ENCODE data around the gene SMAD3.

Gene SMAD3

DNA sequence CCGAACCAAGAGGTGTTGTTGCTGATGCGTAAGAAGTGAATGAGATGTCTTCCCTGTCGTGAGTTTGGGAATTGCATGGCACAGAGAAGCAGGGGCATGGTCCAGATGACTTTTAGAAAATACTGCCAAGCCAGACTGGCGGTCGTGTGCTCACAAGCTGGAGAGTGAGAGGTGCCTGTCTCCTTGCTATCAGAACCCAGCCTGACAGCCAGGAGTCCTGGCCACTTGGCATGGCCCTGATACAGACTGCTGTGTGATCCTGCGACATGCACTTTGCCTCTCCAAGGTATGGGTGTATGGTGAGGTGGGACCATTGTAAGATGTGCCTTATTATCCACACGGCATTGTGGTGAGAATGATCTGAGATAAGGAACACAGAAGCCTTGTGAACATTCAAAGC, 93.0 kb downstream of the SMAD3 start:
- DNase-seq (ENCODE audit: low read depth in 1 of 2, low spot score in 1 of 2): no peak

DNA sequence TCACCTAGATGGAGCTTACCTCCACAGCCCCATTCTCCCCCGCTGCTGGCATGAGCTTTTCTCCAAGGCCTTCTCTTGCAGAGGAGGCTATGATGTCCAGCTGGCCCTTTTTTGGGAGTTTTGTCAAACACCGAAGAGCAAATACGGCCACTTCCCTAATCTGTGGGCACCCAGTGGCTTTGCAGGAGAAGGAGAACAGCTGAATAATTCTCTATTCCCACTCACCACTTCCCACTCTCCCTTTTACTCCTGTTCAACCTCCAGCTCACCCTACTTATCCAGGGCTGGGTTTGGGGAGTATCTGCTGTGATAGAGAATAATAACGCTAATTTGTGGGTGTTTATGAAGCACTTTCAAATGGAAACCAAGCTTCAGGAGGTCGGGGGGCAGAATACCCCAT, 96.0 kb downstream of the SMAD3 start:
- DNase-seq (ENCODE audit: low read depth in 1 of 2, low spot score in 1 of 2): no peak

DNA sequence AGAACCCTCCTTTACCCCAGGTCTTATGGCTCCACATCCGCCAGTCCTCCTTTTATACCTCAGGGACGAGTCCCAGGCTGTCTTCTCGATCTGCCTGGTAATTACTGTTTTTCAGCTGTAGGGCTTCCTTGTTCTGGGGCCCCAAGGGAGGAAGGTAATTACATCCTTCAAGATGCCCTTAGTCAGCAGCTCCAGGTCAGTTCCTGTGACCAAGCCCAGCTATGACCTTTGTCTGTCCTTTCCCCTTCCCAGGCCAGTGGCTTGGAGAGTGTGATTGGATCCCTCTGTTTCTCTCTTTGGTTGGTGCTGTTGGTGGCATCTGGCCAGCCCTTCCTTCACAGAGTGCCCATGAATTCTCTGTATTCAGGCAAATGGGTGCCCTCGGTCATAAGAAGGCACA, 96.5 kb downstream of the SMAD3 start:
- no peak for DNase-seq (ENCODE audit: low read depth in 1 of 2, low spot score in 1 of 2)

DNA sequence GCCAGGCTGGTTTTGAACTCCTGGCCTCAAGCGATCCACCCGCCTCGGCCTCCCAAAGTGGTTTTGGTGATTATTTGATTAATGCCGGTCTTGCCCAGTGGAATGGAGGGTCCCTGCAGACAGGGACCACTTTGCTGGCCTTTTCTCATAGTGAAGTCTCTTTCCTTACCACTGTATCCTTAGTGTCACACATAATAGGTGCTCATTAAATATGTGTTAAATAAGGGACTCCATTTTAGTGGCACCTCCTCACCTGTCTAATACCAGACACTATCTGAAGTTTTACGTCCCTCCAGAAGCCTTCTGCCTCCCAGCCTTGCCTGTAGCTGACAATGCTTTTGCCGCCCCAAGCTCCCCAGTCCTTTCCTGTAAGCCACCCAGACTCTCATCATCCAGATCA, 97.8 kb downstream of the SMAD3 start:
- no peak for DNase-seq (ENCODE audit: low read depth in 1 of 2, low spot score in 1 of 2)

DNA sequence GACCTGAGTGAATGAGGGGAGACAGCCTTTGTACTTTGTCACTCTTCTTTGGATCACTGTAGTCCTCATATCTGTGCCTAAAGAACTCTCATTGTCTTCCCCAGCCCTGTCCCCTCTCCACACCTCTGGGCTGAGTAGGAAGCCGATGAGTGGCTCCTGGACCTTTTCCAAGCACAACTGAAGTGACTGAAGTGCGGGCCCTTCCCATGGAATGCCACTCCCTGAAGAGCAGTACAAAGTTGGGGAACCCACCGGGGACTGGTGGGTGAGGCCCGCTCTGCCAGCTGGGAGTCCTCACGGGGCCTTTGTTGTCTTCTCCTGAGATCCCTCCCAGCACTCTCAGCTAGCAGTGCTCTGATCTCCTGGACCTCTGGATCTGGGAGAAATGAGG, 99.0 kb downstream of the SMAD3 start:
- DNase-seq (ENCODE audit: low read depth in 1 of 2, low spot score in 1 of 2): no peak

DNA sequence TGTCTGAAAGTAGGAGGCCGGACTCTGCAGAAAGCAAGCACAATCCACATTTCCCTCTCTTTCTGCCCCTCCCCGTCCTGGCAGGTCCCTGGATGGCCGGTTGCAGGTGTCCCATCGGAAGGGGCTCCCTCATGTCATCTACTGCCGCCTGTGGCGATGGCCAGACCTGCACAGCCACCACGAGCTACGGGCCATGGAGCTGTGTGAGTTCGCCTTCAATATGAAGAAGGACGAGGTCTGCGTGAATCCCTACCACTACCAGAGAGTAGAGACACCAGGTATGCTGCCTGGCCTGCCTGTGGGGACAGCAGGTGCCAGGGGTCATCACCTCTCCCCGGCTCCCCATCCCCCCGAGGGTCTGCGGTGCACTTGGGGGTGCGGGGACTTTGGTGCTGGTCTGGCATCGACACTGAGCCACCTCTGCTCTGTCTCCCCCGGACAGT, 99.4 kb downstream of the SMAD3 start:
- no peak for DNase-seq (ENCODE audit: low read depth in 1 of 2, low spot score in 1 of 2)

DNA sequence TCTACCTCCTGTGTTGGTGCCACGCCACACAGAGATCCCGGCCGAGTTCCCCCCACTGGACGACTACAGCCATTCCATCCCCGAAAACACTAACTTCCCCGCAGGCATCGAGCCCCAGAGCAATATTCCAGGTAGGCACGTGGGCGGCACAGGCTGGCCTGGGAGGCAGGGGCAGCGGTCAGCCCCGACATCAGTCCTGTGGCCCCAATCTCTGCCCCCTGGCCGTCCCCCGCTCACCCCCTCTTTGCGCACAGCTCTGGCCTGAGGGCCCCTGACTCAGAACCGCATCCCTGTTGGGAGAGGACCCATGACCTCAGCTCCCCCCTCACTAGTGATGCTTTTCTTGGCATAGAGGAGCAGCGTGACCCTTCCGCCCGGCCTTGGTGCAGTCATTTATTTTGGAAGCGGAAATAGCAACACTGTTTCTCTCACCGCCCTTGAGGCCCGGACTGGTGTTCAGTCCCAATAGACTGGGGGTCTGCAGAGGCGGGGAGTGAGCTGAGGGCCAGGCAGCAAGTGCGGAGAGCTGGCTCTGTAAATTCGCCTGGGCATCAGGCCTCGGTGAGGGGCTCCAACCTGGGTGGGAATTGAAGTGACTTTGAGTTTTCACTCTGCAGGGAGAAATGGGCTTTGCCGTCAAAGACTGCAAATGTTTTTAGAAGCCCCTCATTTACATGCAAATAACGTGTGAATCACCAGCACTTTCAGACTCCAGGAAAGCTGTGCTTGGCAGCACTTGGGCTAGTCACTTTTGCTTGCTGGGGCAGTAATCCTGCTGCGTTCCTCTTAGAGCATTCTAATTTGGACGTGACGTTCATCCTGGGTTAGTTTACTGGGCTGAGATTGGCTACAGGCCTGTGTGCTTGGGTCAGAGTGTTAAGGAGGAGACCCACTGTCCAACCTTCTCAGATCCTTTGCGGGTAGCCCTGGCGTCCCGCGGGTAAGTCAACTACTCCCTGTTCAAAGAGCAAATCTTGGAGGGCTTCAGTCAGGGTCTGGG, 100.2 kb downstream of the SMAD3 start:
- DNase-seq (ENCODE audit: low read depth in 1 of 2, low spot score in 1 of 2): no peak

DNA sequence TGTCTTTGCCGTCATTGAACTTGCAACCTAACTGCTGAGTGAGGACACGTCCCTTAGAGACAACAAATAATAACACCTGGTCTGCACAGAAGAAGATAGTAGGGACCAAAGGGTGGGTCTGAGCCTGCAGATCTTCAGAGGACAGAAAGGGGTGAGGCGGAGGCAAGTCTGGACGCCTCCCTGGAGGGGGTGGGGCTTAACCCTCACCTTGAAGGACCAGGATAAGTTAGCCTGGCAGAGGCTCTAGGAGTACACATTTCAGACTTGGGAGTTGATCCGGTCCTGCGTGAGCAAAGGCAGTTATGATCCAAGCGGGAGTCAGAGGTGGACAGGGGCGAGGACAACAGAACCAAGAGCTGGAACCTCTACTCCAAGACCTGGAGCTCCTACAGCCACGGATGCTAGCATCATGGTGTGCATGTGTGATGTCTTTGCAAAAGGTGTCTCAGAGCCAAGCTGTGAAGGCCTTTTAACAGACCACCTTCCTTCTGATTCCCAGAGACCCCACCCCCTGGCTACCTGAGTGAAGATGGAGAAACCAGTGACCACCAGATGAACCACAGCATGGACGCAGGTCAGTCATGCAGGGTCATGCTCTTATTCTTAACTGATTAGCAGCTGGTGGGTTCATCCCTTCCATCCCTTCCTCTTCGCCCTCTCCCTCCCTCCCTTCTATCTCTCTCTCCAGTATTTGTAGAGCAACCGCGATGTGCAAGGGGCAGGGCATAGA, 101.0 kb downstream of the SMAD3 start:
- no peak for DNase-seq (ENCODE audit: low read depth in 1 of 2, low spot score in 1 of 2)

DNA sequence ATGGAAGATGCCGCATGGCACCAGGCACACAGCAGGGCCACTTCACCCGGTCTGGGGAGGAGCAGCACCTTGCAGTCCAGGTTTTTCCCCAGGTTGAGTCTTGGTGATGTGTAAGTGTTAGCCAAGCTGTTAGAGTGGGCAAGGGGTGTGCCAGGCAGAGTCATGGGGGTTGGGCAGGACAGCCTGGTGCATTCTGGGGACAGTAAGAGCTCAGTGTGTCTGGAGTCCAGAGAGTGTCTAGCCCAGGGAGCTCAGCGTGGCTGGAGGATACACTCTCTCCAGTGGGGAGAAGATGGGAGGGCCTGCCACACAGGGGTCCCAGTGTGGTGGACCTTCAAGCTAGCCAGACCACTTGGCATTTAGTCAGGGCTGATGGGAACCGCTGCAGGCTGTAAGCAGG, 101.7 kb downstream of the SMAD3 start:
- no peak for DNase-seq (ENCODE audit: low read depth in 1 of 2, low spot score in 1 of 2)

DNA sequence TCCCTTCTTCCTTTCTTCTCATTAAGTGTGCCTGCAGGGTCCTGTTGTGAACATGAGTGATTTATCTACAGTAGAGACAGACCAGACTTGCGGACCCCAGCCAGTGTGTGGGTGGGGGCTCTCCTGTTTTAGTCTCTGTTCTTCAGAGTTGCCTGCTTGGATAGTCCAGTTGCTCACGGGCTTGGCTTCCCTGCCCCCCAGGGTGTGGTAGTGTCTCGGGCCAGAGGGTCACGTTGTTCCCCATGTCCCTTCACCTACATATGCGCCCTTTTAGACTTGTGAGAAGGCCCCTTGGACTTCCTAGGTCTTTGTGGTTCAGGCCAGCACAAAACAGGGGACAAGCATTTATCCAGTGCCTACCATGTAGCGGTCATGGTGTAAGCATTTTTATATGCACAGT, 103.3 kb downstream of the SMAD3 start:
- DNase-seq (ENCODE audit: low read depth in 1 of 2, low spot score in 1 of 2): no peak

DNA sequence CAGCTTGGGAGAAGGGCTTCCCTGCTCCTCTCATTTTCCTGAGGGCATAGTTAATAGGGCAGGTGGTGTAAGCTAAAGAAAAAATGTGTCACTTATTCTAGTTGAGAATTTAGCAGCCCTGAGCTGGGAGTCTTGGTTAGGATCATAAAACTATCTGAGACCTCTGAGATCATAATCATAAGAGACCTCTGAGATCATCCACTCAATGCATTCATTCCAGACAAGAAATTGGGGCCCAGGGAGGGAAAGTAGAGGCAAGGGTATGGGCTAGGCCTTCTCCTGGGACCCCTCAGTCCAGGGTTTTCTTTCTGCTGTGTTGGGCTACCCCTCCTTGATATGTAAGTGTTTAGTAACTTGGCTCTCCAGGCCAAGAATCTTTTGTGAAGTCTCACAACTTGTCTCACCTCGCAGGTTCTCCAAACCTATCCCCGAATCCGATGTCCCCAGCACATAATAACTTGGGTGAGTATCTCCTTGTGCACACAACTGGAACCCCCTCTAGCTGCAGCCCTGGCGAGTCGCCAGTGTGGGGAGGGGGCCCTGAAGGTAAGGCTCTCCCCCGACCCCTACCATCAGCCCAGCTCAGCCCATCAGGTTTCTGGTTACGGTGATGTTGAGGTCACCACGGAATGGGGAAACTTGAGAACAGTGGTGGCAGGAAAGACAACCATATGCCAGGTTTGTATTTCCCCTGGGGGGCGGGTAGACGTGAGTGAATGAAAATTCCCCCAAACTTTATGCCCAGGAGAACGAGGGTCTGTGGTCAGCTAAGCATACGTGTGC, 104.9 kb downstream of the SMAD3 start:
- no peak for DNase-seq (ENCODE audit: low read depth in 1 of 2, low spot score in 1 of 2)

DNA sequence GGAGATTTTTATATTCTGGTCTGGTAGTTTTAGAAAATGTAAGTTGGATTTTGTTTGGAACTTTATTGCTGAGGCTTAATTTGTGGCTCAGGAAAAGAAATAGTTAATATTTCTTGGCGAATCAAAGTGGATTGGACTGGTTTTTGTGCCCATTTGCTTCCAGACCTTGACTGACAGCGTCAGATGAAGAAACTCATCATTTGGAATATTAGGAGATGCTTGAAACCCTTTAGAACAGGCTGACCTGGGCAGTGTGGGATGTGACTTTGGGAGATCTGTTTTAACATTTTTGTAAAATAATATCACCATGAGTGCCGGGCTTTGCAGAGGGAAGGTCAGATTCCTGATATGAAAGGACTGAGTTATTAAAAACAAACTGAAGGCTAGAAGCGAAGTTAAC, 106.1 kb downstream of the SMAD3 start:
- no peak for DNase-seq (ENCODE audit: low read depth in 1 of 2, low spot score in 1 of 2)

DNA sequence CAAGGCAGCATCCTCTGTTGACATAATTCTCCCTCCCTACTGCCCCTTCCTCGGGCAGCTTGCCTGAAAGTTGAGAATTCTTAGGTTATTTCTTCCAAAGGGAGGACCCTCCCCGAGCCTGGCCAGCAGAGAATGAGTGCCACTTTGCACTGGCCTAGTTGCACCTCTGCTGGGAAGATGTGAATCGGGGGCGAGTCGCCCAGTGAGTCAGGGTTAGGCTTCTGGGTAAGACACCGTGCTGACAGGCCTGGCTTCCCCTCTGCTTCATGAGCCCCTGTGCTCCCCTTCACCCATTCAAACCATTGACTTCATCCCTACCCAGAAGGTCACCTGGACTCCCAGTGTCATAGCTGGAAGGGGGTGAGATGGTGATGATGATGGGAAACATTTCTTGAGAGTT, 106.8 kb downstream of the SMAD3 start:
- no peak for DNase-seq (ENCODE audit: low read depth in 1 of 2, low spot score in 1 of 2)

DNA sequence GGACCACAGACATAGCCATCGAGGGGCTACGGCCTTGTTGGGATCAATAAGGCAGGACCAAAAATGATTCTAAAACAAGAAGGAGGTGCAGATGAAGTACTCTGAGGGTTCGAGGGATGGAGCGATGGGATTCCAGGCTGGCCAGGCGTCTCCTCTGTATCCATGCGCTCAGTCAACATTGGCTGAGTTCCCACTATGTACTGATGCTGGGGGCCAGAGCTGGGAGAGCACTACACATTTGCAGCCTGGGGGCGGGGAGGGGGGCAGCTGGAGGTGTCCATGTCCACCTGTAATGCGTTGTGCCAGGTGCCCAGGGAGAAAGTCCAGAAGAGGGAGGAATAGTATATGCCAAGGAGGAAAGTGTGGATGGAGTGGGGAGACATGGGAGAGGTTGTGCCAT, 107.6 kb downstream of the SMAD3 start:
- DNase-seq (ENCODE audit: low read depth in 1 of 2, low spot score in 1 of 2): no peak

DNA sequence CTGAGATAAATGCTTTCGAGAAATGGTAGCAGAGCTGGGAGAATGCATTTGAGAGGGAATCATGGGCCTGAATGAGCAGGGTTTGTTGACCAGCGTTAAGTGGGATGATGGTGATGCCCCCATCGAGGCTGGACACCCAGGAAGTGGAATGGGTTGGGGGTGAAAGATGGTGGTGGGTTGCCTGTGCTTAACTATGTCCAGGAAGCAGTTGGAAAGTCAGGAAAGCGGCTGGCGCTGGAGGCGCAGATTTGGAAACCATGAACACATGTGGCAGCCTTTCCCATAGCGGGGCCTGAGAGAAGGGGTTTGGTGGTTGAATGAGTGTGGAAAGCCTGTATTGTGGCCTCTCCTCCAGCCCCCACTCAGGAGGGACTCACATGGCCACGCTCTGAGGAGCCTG, 108.4 kb downstream of the SMAD3 start:
- DNase-seq (ENCODE audit: low read depth in 1 of 2, low spot score in 1 of 2): no peak

DNA sequence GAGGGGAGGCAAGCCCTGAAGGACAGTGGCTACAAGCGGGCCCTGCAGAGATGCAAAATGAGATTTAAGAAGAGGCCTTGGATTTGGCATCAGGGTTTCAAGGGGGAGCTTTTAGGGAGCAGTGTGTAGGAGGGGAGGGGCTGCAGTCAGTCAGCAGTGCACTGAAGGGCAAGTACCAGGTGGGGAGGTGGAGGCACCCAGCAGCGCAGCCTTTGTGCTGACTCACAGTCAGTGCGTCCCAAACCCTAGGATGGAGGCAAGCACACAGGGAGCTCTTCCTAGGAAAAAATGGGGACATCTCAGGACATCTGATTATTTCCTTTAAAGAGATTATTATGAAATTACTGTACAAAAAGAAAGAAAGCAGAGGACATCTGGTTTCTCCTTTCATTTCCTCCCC, 109.0 kb downstream of the SMAD3 start:
- DNase-seq (ENCODE audit: low read depth in 1 of 2, low spot score in 1 of 2): no peak

DNA sequence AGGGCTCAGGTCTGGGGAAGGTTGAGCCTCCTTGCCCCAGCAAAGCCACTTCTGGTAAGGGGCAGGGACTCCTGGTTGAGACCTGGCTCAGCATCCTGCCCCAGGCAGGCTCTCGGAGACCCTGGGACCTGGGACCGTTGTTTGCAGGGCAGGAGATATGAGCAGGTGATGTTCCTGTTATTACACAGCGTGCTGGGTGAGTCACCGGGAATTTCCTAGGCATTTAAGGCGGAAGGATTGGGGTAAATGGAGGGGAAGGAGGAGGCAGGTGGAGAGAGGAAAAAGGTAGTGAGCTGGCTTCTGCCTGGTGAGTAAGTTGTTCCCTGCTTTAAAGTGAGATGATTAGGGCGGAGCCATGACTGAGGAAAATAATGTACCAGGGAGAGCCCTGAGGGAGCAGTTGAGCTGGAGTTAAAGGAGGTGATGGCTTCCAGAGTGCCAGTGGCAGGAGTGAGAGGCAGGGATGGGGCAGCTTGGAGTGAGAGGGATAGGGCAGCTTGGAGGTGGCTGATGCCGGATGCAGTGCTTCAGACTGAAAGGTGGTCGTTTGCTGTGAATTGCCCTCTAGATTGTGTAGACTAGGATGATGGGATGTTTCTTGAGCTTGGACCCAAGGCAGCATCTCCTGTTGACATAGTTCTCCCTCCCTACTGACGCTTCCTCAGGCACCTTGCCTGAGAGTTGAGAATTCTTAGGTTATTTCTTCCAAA, 109.6 kb downstream of the SMAD3 start:
- peak in 1 of 2 donors; percentile 24 for DNase-seq (ENCODE audit: low read depth in 1 of 2, low spot score in 1 of 2)

DNA sequence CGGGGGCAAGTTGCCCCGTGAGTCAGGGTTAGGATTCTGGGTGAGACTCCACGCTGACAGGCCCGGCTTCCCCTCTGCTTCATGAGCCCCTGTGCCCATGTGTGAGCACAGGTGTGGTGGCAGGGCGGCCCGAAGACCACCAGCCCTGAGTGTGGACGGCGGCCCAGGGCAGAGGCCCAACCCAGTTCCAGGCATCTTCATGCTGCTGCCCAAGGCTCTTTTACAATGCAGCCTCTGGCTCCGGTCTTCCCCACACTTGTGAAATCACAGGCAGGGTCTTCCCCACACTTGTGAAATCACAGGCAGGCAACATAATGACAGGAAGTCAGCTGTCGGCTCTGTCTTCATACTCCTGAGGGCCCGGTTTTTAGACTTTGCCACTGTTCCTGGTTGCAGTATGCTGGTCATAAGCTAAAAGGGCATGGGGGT, 110.3 kb downstream of the SMAD3 start:
- no peak for DNase-seq (ENCODE audit: low read depth in 1 of 2, low spot score in 1 of 2)

DNA sequence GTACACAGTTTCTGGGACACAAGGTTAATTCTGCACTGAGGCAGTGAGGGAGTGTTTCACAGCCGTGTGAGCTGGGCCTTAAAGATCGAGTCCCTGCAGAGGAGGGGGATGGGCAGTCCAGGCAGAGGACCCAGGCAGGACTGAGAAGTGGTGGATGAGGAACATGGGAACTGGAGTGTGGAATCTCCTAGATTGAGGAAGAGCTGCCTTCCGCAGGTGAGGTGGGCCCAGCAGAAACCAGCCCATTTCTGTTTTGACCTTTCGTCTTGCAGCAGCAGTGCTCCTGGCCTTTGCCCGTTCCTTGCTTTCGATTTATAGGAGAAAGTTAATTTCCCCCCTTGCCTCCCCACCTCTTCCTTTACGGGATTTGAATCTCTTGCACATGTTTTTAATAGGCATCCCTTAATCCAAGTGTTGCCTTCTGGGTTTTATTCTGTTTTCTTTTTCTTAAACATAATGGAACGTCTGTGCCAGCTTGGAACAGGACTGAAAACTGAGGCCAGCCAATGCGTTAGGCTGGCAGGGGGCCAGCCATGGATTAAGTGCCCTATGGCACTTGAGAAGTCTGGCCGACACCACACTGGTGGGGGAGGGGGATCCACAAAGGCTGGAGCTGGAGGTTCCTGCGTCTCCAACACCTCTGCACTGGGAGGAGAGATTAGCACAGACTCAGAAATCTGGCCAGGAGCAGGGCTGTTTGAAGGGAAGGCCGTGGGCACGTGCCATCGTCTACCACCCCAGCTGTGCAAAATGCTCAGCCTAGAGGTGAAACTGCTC, 111.0 kb downstream of the SMAD3 start:
- DNase-seq (ENCODE audit: low read depth in 1 of 2, low spot score in 1 of 2): no peak

DNA sequence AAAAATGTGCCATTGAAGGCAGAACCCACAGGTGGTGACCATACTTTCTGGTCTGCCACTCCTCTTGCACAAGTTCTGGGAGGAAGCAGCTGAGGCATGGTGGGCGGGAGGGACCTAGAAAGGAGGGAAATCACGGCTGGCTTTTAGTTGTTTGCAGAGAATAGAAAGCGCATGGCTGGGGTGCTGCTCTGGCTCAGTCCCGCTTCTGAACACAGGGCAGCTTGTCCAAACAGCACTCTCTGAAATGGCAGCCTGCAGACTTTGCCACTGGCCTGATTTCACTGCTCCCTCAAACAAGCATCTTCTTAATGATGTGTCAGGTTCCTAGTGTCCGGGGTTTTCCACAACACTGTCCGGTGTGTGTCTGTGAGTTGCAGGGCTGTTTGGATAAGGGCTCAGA, 112.3 kb downstream of the SMAD3 start:
- DNase-seq (ENCODE audit: low read depth in 1 of 2, low spot score in 1 of 2): no peak

Measured in activated CD4-positive, alpha-beta T cell treated with anti-CD3 and anti-CD28 coated beads, Interleukin-2, amount 50 U/mL, for 24 hours (primary cell).